Right lobe of liver (tissue), 4 donors: ENCODE results near the gene RIOK3.
"Not testable (repeated sequence)": the region's sequence is repeated elsewhere in the genome, so short reads cannot be mapped to it uniquely, and the experiment has no call there.

Experiments
- CTCF ChIP-seq, 4 donors: fragments of 200-600 bp in 3 of 4; fragments of 450-650 bp in 1 of 4; IDR thresholded peaks; one replicate each; pipeline versions ENCODE4 v1.5.1 to v1.8.0; 2016 to 2022; ENCODE audit warnings: antibody characterized with exemption in 4 of 4, mild to moderate bottlenecking in 2 of 4
- POLR2A ChIP-seq: fragments of 450-650 bp; IDR thresholded peaks from one replicate; pipeline ENCODE4 v1.6.1; 2017; ENCODE audit warnings: antibody characterized with exemption, mild to moderate bottlenecking
- donor health status: DM: no; HTN: no; CAD: no.
- donor health status: DM: no; HTN: no; CAD: no.
- donor health status: DM: no; HTN: yes; CAD: no.

- not testable (repeated sequence) for TF ChIP-seq POLR2A; CTCF (IDR thresholded peaks at IDR 0.05)
Observed at GRCh38 chr18:23512216-23512615, 59.1 kb downstream of the RIOK3 start.
